ENCODE results near the gene TEX53.

- TF ChIP-seq TBP (IDR thresholded peaks at IDR 0.05; ENCODE audit: low read depth, low read length) (no peak), CTCF (IDR thresholded peaks at IDR 0.05; ENCODE audit: control extremely low read depth in 1 of 3, insufficient read depth in 1 of 3, low read depth in 1 of 3, low read length in 3 of 3) (no peak), RAD21 (IDR thresholded peaks at IDR 0.05 in 1 of 2, conservative IDR thresholded peaks at IDR 0.05 in 1 of 2; ENCODE audit: low read depth in 2 of 2, low read length in 2 of 2) (no peak), RFX5 (IDR thresholded peaks at IDR 0.05; ENCODE audit: borderline replicate concordance, low read depth, low read length) (no peak), USF2 (IDR thresholded peaks at IDR 0.05; ENCODE audit: low read length) (no peak)
These were observed 25.2 kb upstream of the TEX53 start for GRCh38 chr9:114682846-114683245.

Data from H1 (cell line).